Embryonic facial prominence (tissue), 1 donor: ENCODE measurements around the gene RAB3A.
A peak's percentile ranks its signal among the peaks of the same experiment; 100 is the strongest.

Experiments
- DNase-seq: peaks from one replicate; pipeline ENCODE4 v3.0.0-alpha.2; 2016; ENCODE audit errors: extremely low spot score

Gene RAB3A

GRCh38 chr19:18197941-18198340, 5.9 kb downstream of the RAB3A start:
- no peak for DNase-seq

- DNase-seq: no peak
These were observed 6.5 kb downstream of the RAB3A start for GRCh38 chr19:18197306-18197705.

GRCh38 chr19:18196511-18196845, 7.4 kb downstream of the RAB3A start:
- no peak for DNase-seq

GRCh38 chr19:18194554-18195238, 9.1 kb downstream of the RAB3A start:
- DNase-seq: no peak

- no peak for DNase-seq
These were observed 9.7 kb downstream of the RAB3A start for GRCh38 chr19:18194181-18194530.

- DNase-seq: no peak
These were observed 10.3 kb downstream of the RAB3A start for GRCh38 chr19:18193388-18194180.

- DNase-seq: peak; percentile 98
These were observed 11.0 kb downstream of the RAB3A start, which contains the start of gene MPV17L2 for GRCh38 chr19:18192673-18193387. TSS of gene MPV17L2 (plus strand) at chr19:18193218. CDS start at chr19:18193282, 64 bp downstream.

GRCh38 chr19:18191640-18192062, 12.2 kb downstream of the RAB3A start:
- DNase-seq: no peak

GRCh38 chr19:18190278-18190677, 13.6 kb downstream of the RAB3A start:
- no peak for DNase-seq

GRCh38 chr19:18185538-18185937, 18.3 kb downstream of the RAB3A start:
- no peak for DNase-seq

GRCh38 chr19:18183529-18183928, 20.3 kb downstream of the RAB3A start:
- DNase-seq: no peak

- DNase-seq: no peak
These were observed 23.9 kb downstream of the RAB3A start for GRCh38 chr19:18179957-18180356.

GRCh38 chr19:18176367-18177310, 27.2 kb downstream of the RAB3A start:
- DNase-seq: no peak

GRCh38 chr19:18174983-18175382, 28.9 kb downstream of the RAB3A start:
- no peak for DNase-seq

GRCh38 chr19:18173572-18174288, 30.1 kb downstream of the RAB3A start, which contains the start of gene IFI30:
TSS of gene IFI30 (plus strand) at chr19:18173813. CDS start at chr19:18173842, 29 bp downstream.
- no peak for DNase-seq

- DNase-seq: no peak
These were observed 30.7 kb downstream of the RAB3A start for GRCh38 chr19:18173054-18173571.

GRCh38 chr19:18172331-18173053, 31.4 kb downstream of the RAB3A start:
- no peak for DNase-seq

- DNase-seq: no peak
These were observed 32.1 kb downstream of the RAB3A start for GRCh38 chr19:18171605-18172327.

GRCh38 chr19:18170714-18171255, 33.1 kb downstream of the RAB3A start:
- no peak for DNase-seq
